GM23338 (cell line): ENCODE results near the gene ANKRD6. TPM values are rescaled to one million over a fixed set of nuclear protein-coding genes. Genes with fewer than 3 reads are reported as not detected.

ENCODE experiments used
- ATAC-seq: fragments of 200-7000 bp; cut with Tn5 transposase; 3 replicates; pipeline ENCODE4 v1.9.1; 2020
- DNase-seq: peaks from one replicate; pipeline ENCODE4 v3.0.0-alpha.2; 2015; ENCODE audit warnings: low spot score
- H2AFZ ChIP-seq: fragments of 200-600 bp; sonication (generic); 2 replicates; pipeline ENCODE4 v1.8.0; 2016; ENCODE audit warnings: antibody characterized with exemption, mild to moderate bottlenecking, moderate library complexity
- H3F3A ChIP-seq: fragments of 200-600 bp; sonication (generic); replicated peaks from 2 replicates; pipeline ENCODE4 v1.8.0; 2017; ENCODE audit warnings: antibody characterized with exemption, mixed run types, low read depth
- H3K27ac ChIP-seq: fragments of 200-600 bp; sonication (generic); 2 replicates; pipeline ENCODE4 v1.6.1; 2016; ENCODE audit warnings: low read depth
- H3K27me3 ChIP-seq: fragments of 200-600 bp; sonication (generic); 2 replicates; pipeline ENCODE4 v1.8.0; 2016; ENCODE audit warnings: mild to moderate bottlenecking, mixed run types, moderate library complexity; ENCODE audit not compliant: insufficient read depth
- H3K36me3 ChIP-seq: fragments of 200-600 bp; sonication (generic); 2 replicates; pipeline ENCODE4 v1.8.0; 2016; ENCODE audit warnings: mild to moderate bottlenecking; ENCODE audit not compliant: insufficient read depth
- H3K4me1 ChIP-seq: fragments of 200-600 bp; sonication (generic); 2 replicates; pipeline ENCODE4 v1.8.0; 2016; ENCODE audit warnings: mild to moderate bottlenecking, moderate library complexity; ENCODE audit not compliant: insufficient read depth
- H3K4me2 ChIP-seq: fragments of 200-600 bp; sonication (generic); 2 replicates; pipeline ENCODE4 v1.7.1; 2017; ENCODE audit warnings: mixed run types
- H3K4me3 ChIP-seq: fragments of 200-600 bp; sonication (generic); 2 replicates; pipeline ENCODE4 v1.6.1; 2016; ENCODE audit warnings: mixed run types
- H3K79me2 ChIP-seq: fragments of 200-600 bp; sonication (generic); replicated peaks from 2 replicates; pipeline ENCODE4 v1.8.0; 2017; ENCODE audit warnings: mild to moderate bottlenecking; ENCODE audit not compliant: insufficient read depth
- H3K9me2 ChIP-seq: fragments of 200-600 bp; sonication (generic); 2 replicates; pipeline ENCODE4 v1.8.0; 2017; ENCODE audit not compliant: insufficient read depth
- H4K20me1 ChIP-seq: fragments of 200-600 bp; sonication (generic); replicated peaks from 2 replicates; pipeline ENCODE4 v1.8.0; 2017; ENCODE audit warnings: mild to moderate bottlenecking; ENCODE audit not compliant: insufficient read depth
- H3K27ac Mint-ChIP-seq: 2 replicates; pipeline ENCODE4 v1.8.0; 2020; ENCODE audit warnings: inconsistent platforms, mild to moderate bottlenecking, moderate library complexity, mixed read lengths
- H3K27me3 Mint-ChIP-seq: 3 replicates; pipeline ENCODE4 v1.8.0; 2022; ENCODE audit warnings: low read depth, mild to moderate bottlenecking, moderate library complexity, mixed read lengths, inconsistent platforms; ENCODE audit not compliant: insufficient read depth, poor library complexity
- H3K36me3 Mint-ChIP-seq: 3 replicates; pipeline ENCODE4 v1.8.0; 2021; ENCODE audit warnings: low read depth, mild to moderate bottlenecking, inconsistent platforms, moderate library complexity, mixed read lengths
- H3K4me1 Mint-ChIP-seq: 3 replicates; pipeline ENCODE4 v1.8.0; 2020; ENCODE audit warnings: mild to moderate bottlenecking, inconsistent platforms, mixed read lengths
- H3K4me3 Mint-ChIP-seq: 3 replicates; pipeline ENCODE4 v1.8.0; 2021; ENCODE audit warnings: moderate library complexity, mild to moderate bottlenecking, inconsistent platforms, mixed read lengths
- H3K9me3 Mint-ChIP-seq: 3 replicates; pipeline ENCODE4 v1.8.0; 2020; ENCODE audit warnings: moderate library complexity, mild to moderate bottlenecking, inconsistent platforms, mixed read lengths
- CREB1 ChIP-seq: fragments of 250-450 bp; sonication (Bioruptor Pico); IDR thresholded peaks from 2 replicates; pipeline ENCODE4 v1.5.0; 2020; ENCODE audit warnings: low read depth, mild to moderate bottlenecking, moderate library complexity
- CTCF ChIP-seq, 2 experiments: fragments of 200-600 bp in 1 of 2; sonication (generic) in 1 of 2; conservative IDR thresholded peaks; 2 replicates each; pipeline versions ENCODE4 v1.5.1 to v1.6.1; 2016 to 2017; ENCODE audit warnings: antibody characterized with exemption in 2 of 2, low read depth in 2 of 2, mild to moderate bottlenecking in 2 of 2, moderate library complexity in 1 of 2
- EZH2 ChIP-seq: fragments of 200-600 bp; sonication (generic); IDR thresholded peaks from one replicate; pipeline ENCODE4 v1.8.0; 2017; ENCODE audit warnings: antibody characterized with exemption, mild to moderate bottlenecking, low read depth; ENCODE audit not compliant: unreplicated experiment
- EZH2phosphoT487 ChIP-seq: fragments of 200-600 bp; sonication (generic); IDR thresholded peaks from one replicate; pipeline ENCODE4 v1.8.1; 2018; ENCODE audit warnings: antibody characterized with exemption; ENCODE audit not compliant: unreplicated experiment
- JUNB ChIP-seq: IDR thresholded peaks from one replicate; pipeline ENCODE4 v1.6.1; 2016; ENCODE audit warnings: antibody characterized with exemption; ENCODE audit not compliant: unreplicated experiment
- NANOG ChIP-seq: IDR thresholded peaks from 2 replicates; pipeline ENCODE4 v1.6.1; 2016; ENCODE audit warnings: antibody characterized with exemption, borderline replicate concordance
- POLR2AphosphoS5 ChIP-seq: IDR thresholded peaks from 2 replicates; pipeline ENCODE4 v1.6.1; 2016; ENCODE audit warnings: antibody characterized with exemption, low read depth
- REST ChIP-seq: IDR thresholded peaks from one replicate; pipeline ENCODE4 v1.6.1; 2018; ENCODE audit warnings: antibody characterized with exemption; ENCODE audit not compliant: unreplicated experiment
- STAT1 ChIP-seq: IDR thresholded peaks from one replicate; pipeline ENCODE4 v1.6.1; 2016; ENCODE audit warnings: antibody characterized with exemption; ENCODE audit not compliant: unreplicated experiment
- ZNF114 ChIP-seq: fragments of 250-450 bp; sonication (Bioruptor Pico); IDR thresholded peaks from 2 replicates; pipeline ENCODE4 v1.5.0; 2020; ENCODE audit warnings: mild to moderate bottlenecking, moderate library complexity
- ZNF331 ChIP-seq: fragments of 250-450 bp; sonication (Bioruptor Pico); IDR thresholded peaks from 2 replicates; pipeline ENCODE4 v1.5.0; 2020; ENCODE audit warnings: low read depth, mild to moderate bottlenecking, moderate library complexity
- ZNF462 ChIP-seq: fragments of 250-450 bp; sonication (Bioruptor Pico); IDR thresholded peaks from 2 replicates; pipeline ENCODE4 v1.5.0; 2020; ENCODE audit warnings: mild to moderate bottlenecking, moderate library complexity
- polyA plus RNA-seq: library from polyadenylated mRNA; unstranded; fragments of >200 nt; fragmentation: Nextera tagmentation; extraction: Ambion mirVana; gene quantifications from 2 replicates; pipeline ENCODE4 v1.2.1, GENCODE V29; 2016
- total RNA-seq: library from RNA; depleted of rRNA; stranded (reverse); fragments of >200 nt; shearing (Covaris generic); gene quantifications from 2 replicates; pipeline ENCODE4 v1.2.3, GENCODE V29; 2014
- TF ChIP-seq, protein P1 (sequence below): IDR thresholded peaks from 2 replicates; pipeline ENCODE4 v1.6.1; 2016; ENCODE audit warnings: antibody characterized with exemption

The ANKRD6 gene
- total and polyA plus RNA-seq, 2 experiments from 2014 or later: 3.2 to 9.2 TPM

- ATAC-seq: no peak
Observed at GRCh38 chr6:89415185-89415584, 17.8 kb upstream of the ANKRD6 start.

More at GRCh38 chr6:89415185-89415584, 17.8 kb upstream of the ANKRD6 start:
- Mint-ChIP-seq H3K27me3 (peaks cover 30% of the 10 kb centered on the region), H3K9me3 (no peaks in the 10 kb centered on the region), H3K4me1 (peaks cover 10% of the 10 kb centered on the region), H3K36me3 (no peaks in the 10 kb centered on the region), H3K4me3 (no peak overlapping the region), H3K27ac (no peak overlapping the region)
- Histone ChIP-seq H3K4me3 (no peak overlapping the region), H3K36me3 (no peaks in the 10 kb centered on the region), H3K4me1 (peaks cover 7% of the 10 kb centered on the region; the same call in 1 of the 2 replicates), H3K27ac (no peak overlapping the region), H4K20me1 (no peaks in the 10 kb centered on the region; the same call in 1 of the 2 replicates), H3K9me2 (no peaks in the 10 kb centered on the region), H3K4me2 (no peak overlapping the region), H3F3A (peaks cover 6% of the 10 kb centered on the region; the same call in 1 of the 2 replicates), H3K79me2 (no peaks in the 10 kb centered on the region), H3K27me3 (peaks cover 39% of the 10 kb centered on the region), H2AFZ (no peak overlapping the region)
- no peak for DNase-seq
- TF ChIP-seq POLR2AphosphoS5 (no peak), ZNF462 (CRISPR knock-in tag) (no peak), ZNF114 (CRISPR knock-in tag) (no peak), JUNB (no peak), EZH2 (no peak), ZNF331 (no peak), STAT1 (no peak), CTCF (conservative IDR thresholded peaks at IDR 0.05; ENCODE audit: low read depth in 2 of 2) (no peak), EZH2phosphoT487 (no peak), REST (no peak), NANOG (no peak), CREB1 (CRISPR knock-in tag) (no peak)
- TF ChIP-seq, protein P1, sequence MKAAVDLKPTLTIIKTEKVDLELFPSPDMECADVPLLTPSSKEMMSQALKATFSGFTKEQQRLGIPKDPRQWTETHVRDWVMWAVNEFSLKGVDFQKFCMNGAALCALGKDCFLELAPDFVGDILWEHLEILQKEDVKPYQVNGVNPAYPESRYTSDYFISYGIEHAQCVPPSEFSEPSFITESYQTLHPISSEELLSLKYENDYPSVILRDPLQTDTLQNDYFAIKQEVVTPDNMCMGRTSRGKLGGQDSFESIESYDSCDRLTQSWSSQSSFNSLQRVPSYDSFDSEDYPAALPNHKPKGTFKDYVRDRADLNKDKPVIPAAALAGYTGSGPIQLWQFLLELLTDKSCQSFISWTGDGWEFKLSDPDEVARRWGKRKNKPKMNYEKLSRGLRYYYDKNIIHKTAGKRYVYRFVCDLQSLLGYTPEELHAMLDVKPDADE: no peak
